DND-41 (cell line): Measurements from ENCODE around the gene RBKS.

Experiments used
- ATAC-seq: fragments of 200-7000 bp; cut with Tn5 transposase; 3 replicates; pipeline ENCODE4 v1.9.1; 2021; ENCODE audit warnings: low read depth; ENCODE audit not compliant: insufficient read depth
- DNase-seq: peaks from one replicate; pipeline ENCODE4 v3.0.0-alpha.2; 2020
- H2AFZ ChIP-seq: 2 replicates; pipeline ENCODE4 v1.6.0; 2012; ENCODE audit warnings: low read depth, low read length
- H3K27ac ChIP-seq: 2 replicates; pipeline ENCODE4 v1.5.1; 2012; ENCODE audit warnings: low read length, inconsistent platforms
- H3K27me3 ChIP-seq: fragments of 200-600 bp; sonication (generic); 2 replicates; pipeline ENCODE4 v1.6.0; 2012; ENCODE audit warnings: low read length, mild to moderate bottlenecking, inconsistent platforms; ENCODE audit not compliant: insufficient read depth, poor library complexity
- H3K36me3 ChIP-seq: 2 replicates; pipeline ENCODE4 v1.5.1; 2012; ENCODE audit warnings: low read length, inconsistent platforms; ENCODE audit not compliant: insufficient read depth
- H3K4me1 ChIP-seq: 2 replicates; pipeline ENCODE4 v1.5.1; 2012; ENCODE audit warnings: mild to moderate bottlenecking, low read length; ENCODE audit not compliant: insufficient read depth
- H3K4me2 ChIP-seq: 2 replicates; pipeline ENCODE4 v1.6.0; 2012; ENCODE audit warnings: mild to moderate bottlenecking, moderate library complexity, low read length, inconsistent platforms; ENCODE audit not compliant: insufficient read depth
- H3K4me3 ChIP-seq, 2 experiments: fragments of 200-600 bp in 1 of 2; shearing (Covaris generic) in 1 of 2; 2 replicates each; pipeline ENCODE4 v1.5.1; 2012 to 2016; ENCODE audit warnings: inconsistent platforms in 2 of 2, low read length in 2 of 2, mild to moderate bottlenecking in 2 of 2, low read depth in 1 of 2, moderate library complexity in 1 of 2
- H3K79me2 ChIP-seq: 2 replicates; pipeline ENCODE4 v1.6.0; 2012; ENCODE audit warnings: low read length, inconsistent platforms; ENCODE audit not compliant: insufficient read depth
- H3K9ac ChIP-seq: 2 replicates; pipeline ENCODE4 v1.6.0; 2012; ENCODE audit warnings: low read depth, mild to moderate bottlenecking, inconsistent platforms, low read length, moderate library complexity
- H3K9me3 ChIP-seq: 2 replicates; pipeline ENCODE4 v1.5.1; 2012; ENCODE audit warnings: low read length, moderate library complexity, mild to moderate bottlenecking, inconsistent platforms; ENCODE audit not compliant: insufficient read depth, severe bottlenecking
- H4K20me1 ChIP-seq: 2 replicates; pipeline ENCODE4 v1.6.0; 2012; ENCODE audit warnings: low read length; ENCODE audit not compliant: insufficient read depth
- EZH2 ChIP-seq: IDR thresholded peaks from 3 replicates; pipeline ENCODE4 v1.6.1; 2012; ENCODE audit warnings: borderline replicate concordance, low read depth, mild to moderate bottlenecking, moderate library complexity, low read length, inconsistent platforms; ENCODE audit not compliant: severe bottlenecking
- TF ChIP-seq, protein P1 (sequence below): IDR thresholded peaks from 2 replicates; pipeline ENCODE4 v1.5.1; 2012; ENCODE audit warnings: borderline replicate concordance, low read length, moderate library complexity, mild to moderate bottlenecking; ENCODE audit not compliant: poor library complexity, severe bottlenecking; ENCODE audit errors: extremely low read depth

RBKS gene

GRCh38 chr2:27739058-27739373 is 151.2 kb downstream of the RBKS start:
- TF ChIP-seq EZH2 = no peak
- TF ChIP-seq, protein P1, sequence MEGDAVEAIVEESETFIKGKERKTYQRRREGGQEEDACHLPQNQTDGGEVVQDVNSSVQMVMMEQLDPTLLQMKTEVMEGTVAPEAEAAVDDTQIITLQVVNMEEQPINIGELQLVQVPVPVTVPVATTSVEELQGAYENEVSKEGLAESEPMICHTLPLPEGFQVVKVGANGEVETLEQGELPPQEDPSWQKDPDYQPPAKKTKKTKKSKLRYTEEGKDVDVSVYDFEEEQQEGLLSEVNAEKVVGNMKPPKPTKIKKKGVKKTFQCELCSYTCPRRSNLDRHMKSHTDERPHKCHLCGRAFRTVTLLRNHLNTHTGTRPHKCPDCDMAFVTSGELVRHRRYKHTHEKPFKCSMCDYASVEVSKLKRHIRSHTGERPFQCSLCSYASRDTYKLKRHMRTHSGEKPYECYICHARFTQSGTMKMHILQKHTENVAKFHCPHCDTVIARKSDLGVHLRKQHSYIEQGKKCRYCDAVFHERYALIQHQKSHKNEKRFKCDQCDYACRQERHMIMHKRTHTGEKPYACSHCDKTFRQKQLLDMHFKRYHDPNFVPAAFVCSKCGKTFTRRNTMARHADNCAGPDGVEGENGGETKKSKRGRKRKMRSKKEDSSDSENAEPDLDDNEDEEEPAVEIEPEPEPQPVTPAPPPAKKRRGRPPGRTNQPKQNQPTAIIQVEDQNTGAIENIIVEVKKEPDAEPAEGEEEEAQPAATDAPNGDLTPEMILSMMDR = no peak
- no peak overlapping the region for H2AFZ ChIP-seq
- DNase-seq = no peak
- no peaks in the 10 kb centered on the region for H3K36me3 ChIP-seq
- H3K4me2 ChIP-seq = no peak overlapping the region
- no peak overlapping the region for H3K4me3 ChIP-seq
- ATAC-seq = no peak
- H3K27ac ChIP-seq = no peak overlapping the region
- no peaks in the 10 kb centered on the region for H4K20me1 ChIP-seq
- H3K79me2 ChIP-seq = no peaks in the 10 kb centered on the region
- no peak overlapping the region for H3K9ac ChIP-seq
- no peaks in the 10 kb centered on the region for H3K9me3 ChIP-seq
- H3K27me3 ChIP-seq = no peaks in the 10 kb centered on the region
- no peaks in the 10 kb centered on the region for H3K4me1 ChIP-seq

DNA sequence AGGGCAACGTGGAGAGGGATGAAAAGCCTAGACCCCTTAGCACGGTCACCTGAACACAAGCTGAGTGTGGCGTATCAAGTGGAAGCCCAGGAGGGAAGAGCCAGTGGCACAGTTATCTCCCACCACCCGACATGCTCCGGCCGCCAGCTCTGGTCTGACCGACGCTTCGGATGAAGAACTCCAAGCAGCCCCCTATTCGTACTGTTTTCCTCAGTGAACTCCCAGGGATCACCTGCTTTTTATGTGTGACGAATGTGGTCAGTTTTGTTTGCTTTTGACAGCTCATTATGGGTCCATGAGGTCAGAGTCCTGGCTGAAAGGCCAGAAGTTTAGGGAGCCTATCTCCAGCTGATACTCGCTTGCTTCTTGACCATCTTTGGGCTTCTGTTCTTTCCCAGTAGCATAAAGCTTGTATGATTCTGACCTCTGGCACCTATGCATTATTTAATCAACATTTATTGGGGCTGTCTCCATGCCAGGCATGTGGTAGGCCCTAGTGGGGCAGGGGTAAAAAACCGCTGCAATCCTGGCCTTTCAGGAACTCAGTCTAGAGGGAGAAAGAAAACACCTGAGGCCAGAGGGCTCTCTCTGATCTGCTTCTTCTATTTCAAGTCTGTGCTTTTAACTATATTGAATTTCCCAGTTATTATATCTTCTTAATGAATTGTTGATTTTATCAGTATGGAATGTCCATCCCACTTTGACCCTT is 151.7 kb downstream of the RBKS start:
- no peak overlapping the region for H2AFZ ChIP-seq
- H3K4me3 ChIP-seq = no peak overlapping the region
- H3K27ac ChIP-seq = no peak overlapping the region
- no peaks in the 10 kb centered on the region for H3K9me3 ChIP-seq
- no peak overlapping the region for H3K4me2 ChIP-seq
- TF ChIP-seq, protein P1 = no peak
- TF ChIP-seq EZH2 = no peak
- DNase-seq (no peak), ATAC-seq (no peak)
- no peak overlapping the region for H3K9ac ChIP-seq
- no peaks in the 10 kb centered on the region for H3K27me3 ChIP-seq
- no peaks in the 10 kb centered on the region for H4K20me1 ChIP-seq
- H3K79me2 ChIP-seq = no peaks in the 10 kb centered on the region
- no peaks in the 10 kb centered on the region for H3K4me1 ChIP-seq
- H3K36me3 ChIP-seq = no peaks in the 10 kb centered on the region

- Histone ChIP-seq H3K27ac (no peak overlapping the region), H2AFZ (no peak overlapping the region), H3K4me2 (no peak overlapping the region), H3K27me3 (no peaks in the 10 kb centered on the region), H3K9ac (no peak overlapping the region), H3K4me3 (no peak overlapping the region), H3K79me2 (no peaks in the 10 kb centered on the region), H3K9me3 (no peaks in the 10 kb centered on the region), H4K20me1 (no peaks in the 10 kb centered on the region), H3K36me3 (no peaks in the 10 kb centered on the region), H3K4me1 (no peaks in the 10 kb centered on the region)
- no peak for ATAC-seq
- DNase-seq = no peak
- TF ChIP-seq, protein P1 = no peak
- TF ChIP-seq EZH2 = no peak
These were observed 152.4 kb downstream of the RBKS start for GRCh38 chr2:27737676-27738348.
